SU-DHL-6 (cell line): ENCODE results near the gene TFF2.

Experiments
- CTCF ChIP-seq: fragments of 200-600 bp; sonication (generic); IDR thresholded peaks from one replicate; pipeline ENCODE4 v1.5.1; 2017; ENCODE audit warnings: antibody characterized with exemption, mild to moderate bottlenecking, low read length, moderate library complexity; ENCODE audit not compliant: insufficient read depth, poor library complexity, severe bottlenecking
- EZH2phosphoT487 ChIP-seq: fragments of 200-600 bp; sonication (generic), shearing (Covaris generic); conservative IDR thresholded peaks from 2 replicates; pipeline ENCODE4 v1.6.1; 2018; ENCODE audit warnings: mild to moderate bottlenecking, antibody characterized with exemption, low read length, moderate library complexity, mixed read lengths

GRCh38 chr21:42367367-42368165 is 16.8 kb upstream of the TFF2 start:
- no peak for TF ChIP-seq CTCF
- no peak for TF ChIP-seq EZH2phosphoT487
